IMR-90 (cell line): Measurements from ENCODE around the gene NPRL2. TPM values are rescaled to one million over a fixed set of nuclear protein-coding genes. Genes with fewer than 3 reads are reported as not detected.
A peak's percentile ranks its signal among the peaks of the same experiment; 100 is the strongest.

Source experiments
- ATAC-seq: fragments of 200-7000 bp; cut with Tn5 transposase; 2 replicates; pipeline ENCODE4 v1.9.1; 2020; ENCODE audit warnings: low read depth, mild to moderate bottlenecking, moderate library complexity
- BruUV-seq: library from RNA; stranded (reverse); fragments of 400-500 nt; replicated peaks from 2 replicates; lab custom pipeline; 2021; lab: Mats Ljungman, UMichigan
- CTCF ChIA-PET: fragments of 300-600 bp; formaldehyde crosslinking; extraction: SDS; loops from one replicate; lab custom pipeline; 2021; ENCODE audit warnings: antibody characterized with exemption; lab: Yijun Ruan, JAX
- POLR2A ChIA-PET: fragments of 300-600 bp; sonication (Branson Sonifier 250); formaldehyde crosslinking; loops from one replicate; lab custom pipeline; 2022; ENCODE audit warnings: antibody characterized with exemption; ENCODE audit not compliant: unreplicated experiment; lab: Charles Lee
- DNase-seq: peaks from one replicate; pipeline ENCODE4 v3.0.0; 2013
- H2AFZ ChIP-seq: replicated peaks from 2 replicates; pipeline ENCODE3; 2013; ENCODE audit warnings: low read length, mild to moderate bottlenecking; ENCODE audit not compliant: poor library complexity
- H2AK5ac ChIP-seq: 2 replicates; pipeline ENCODE4 v1.6.1; 2013; ENCODE audit warnings: low read depth, low read length, inconsistent platforms
- H2AK9ac ChIP-seq: replicated peaks from 2 replicates; pipeline ENCODE3; 2013; ENCODE audit warnings: mild to moderate bottlenecking, low read depth, low read length, moderate library complexity; ENCODE audit not compliant: poor library complexity
- H2BK120ac ChIP-seq: 2 replicates; pipeline ENCODE4 v1.6.1; 2013; ENCODE audit warnings: low read depth, low read length, inconsistent platforms
- H2BK15ac ChIP-seq: 3 replicates; pipeline ENCODE4 v1.6.1; 2013; ENCODE audit warnings: low read depth, low read length, inconsistent platforms
- H2BK20ac ChIP-seq: 2 replicates; pipeline ENCODE4 v1.6.1; 2013; ENCODE audit warnings: low read depth, mild to moderate bottlenecking, inconsistent platforms, low read length, moderate library complexity
- H2BK5ac ChIP-seq: 2 replicates; pipeline ENCODE4 v1.6.1; 2013; ENCODE audit warnings: mild to moderate bottlenecking, low read depth, low read length, inconsistent platforms; ENCODE audit not compliant: poor library complexity, severe bottlenecking
- H3K14ac ChIP-seq: replicated peaks from 2 replicates; pipeline ENCODE4 v1.6.1; 2013; ENCODE audit warnings: low read depth, low read length, inconsistent platforms
- H3K18ac ChIP-seq: 2 replicates; pipeline ENCODE4 v1.6.1; 2013; ENCODE audit warnings: low read depth, low read length, control low read depth
- H3K23ac ChIP-seq: 2 replicates; pipeline ENCODE4 v1.6.1; 2013; ENCODE audit warnings: low read depth, low read length, inconsistent platforms
- H3K27ac ChIP-seq: 2 replicates; pipeline ENCODE4 v1.5.1; 2013; ENCODE audit warnings: mild to moderate bottlenecking, control low read depth, low read length; ENCODE audit not compliant: insufficient read depth
- H3K27me3 ChIP-seq: 2 replicates; pipeline ENCODE4 v1.6.1; 2013; ENCODE audit warnings: low read length; ENCODE audit not compliant: control insufficient read depth, insufficient read depth
- H3K36me3 ChIP-seq: 2 replicates; pipeline ENCODE4 v1.6.1; 2013; ENCODE audit warnings: low read length, mixed read lengths; ENCODE audit not compliant: control insufficient read depth, insufficient read depth
- H3K4ac ChIP-seq: 2 replicates; pipeline ENCODE4 v1.6.1; 2013; ENCODE audit warnings: low read depth, low read length, inconsistent platforms
- H3K4me1 ChIP-seq: 2 replicates; pipeline ENCODE4 v1.6.1; 2013; ENCODE audit warnings: low read length, mixed read lengths; ENCODE audit not compliant: control insufficient read depth, insufficient read depth
- H3K4me2 ChIP-seq: 2 replicates; pipeline ENCODE4 v1.6.1; 2013; ENCODE audit warnings: low read depth, mild to moderate bottlenecking, control low read depth, low read length, moderate library complexity
- H3K4me3 ChIP-seq: 2 replicates; pipeline ENCODE4 v1.5.1; 2013; ENCODE audit warnings: low read depth, mild to moderate bottlenecking, control low read depth, low read length, moderate library complexity; ENCODE audit not compliant: insufficient read depth
- H3K56ac ChIP-seq: 2 replicates; pipeline ENCODE4 v1.6.1; 2013; ENCODE audit warnings: low read length, inconsistent platforms; ENCODE audit not compliant: insufficient read depth; ENCODE audit errors: extremely low read depth
- H3K79me1 ChIP-seq, 2 experiments: 2 replicates each; pipeline ENCODE4 v1.6.1; 2013; ENCODE audit warnings: low read length in 2 of 2, inconsistent platforms in 1 of 2, low read depth in 1 of 2
- H3K9ac ChIP-seq: 2 replicates; pipeline ENCODE4 v1.6.1; 2013; ENCODE audit warnings: low read depth, low read length, control low read depth
- H3K9me1 ChIP-seq: 2 replicates; pipeline ENCODE4 v1.6.1; 2013; ENCODE audit warnings: low read length, inconsistent platforms; ENCODE audit not compliant: insufficient read depth
- H3K9me3 ChIP-seq: 2 replicates; pipeline ENCODE4 v1.6.1; 2013; ENCODE audit warnings: low read length; ENCODE audit not compliant: control insufficient read depth, insufficient read depth
- H4K20me1 ChIP-seq: 2 replicates; pipeline ENCODE4 v1.6.1; 2013; ENCODE audit warnings: low read length, inconsistent platforms; ENCODE audit not compliant: insufficient read depth
- H4K5ac ChIP-seq: 2 replicates; pipeline ENCODE4 v1.6.1; 2013; ENCODE audit warnings: mild to moderate bottlenecking, low read depth, low read length, control low read depth
- H4K8ac ChIP-seq, 2 experiments: 2 replicates each; pipeline ENCODE4 v1.6.1; 2013; ENCODE audit warnings: low read depth in 2 of 2, low read length in 2 of 2, control low read depth in 1 of 2, inconsistent platforms in 1 of 2
- H4K91ac ChIP-seq: 2 replicates; pipeline ENCODE4 v1.6.1; 2013; ENCODE audit warnings: low read depth, low read length, inconsistent platforms; ENCODE audit not compliant: insufficient read depth
- CHD1 ChIP-seq: IDR thresholded peaks from 2 replicates; pipeline ENCODE4 v1.6.1; 2012; ENCODE audit warnings: low read depth, low read length, improper control_type of control experiment
- MAZ ChIP-seq: IDR thresholded peaks from 2 replicates; pipeline ENCODE4 v1.6.1; 2012; ENCODE audit warnings: low read depth, mild to moderate bottlenecking, low read length, improper control_type of control experiment, moderate library complexity, borderline replicate concordance
- MXI1 ChIP-seq: IDR thresholded peaks from 2 replicates; pipeline ENCODE4 v1.6.1; 2012; ENCODE audit warnings: low read depth, mild to moderate bottlenecking, low read length, moderate library complexity, borderline replicate concordance
- RAD21 ChIP-seq: IDR thresholded peaks from 2 replicates; pipeline ENCODE4 v1.6.1; 2012; ENCODE audit warnings: low read length, improper control_type of control experiment
- RFX5 ChIP-seq: IDR thresholded peaks from 2 replicates; pipeline ENCODE4 v1.8.0; 2012; ENCODE audit warnings: low read depth, mild to moderate bottlenecking, low read length, moderate library complexity
- USF2 ChIP-seq: fragments of 150-350 bp; IDR thresholded peaks from 2 replicates; pipeline ENCODE4 v1.6.1; 2017; ENCODE audit warnings: mild to moderate bottlenecking, antibody characterized with exemption, low read length, low read depth
- WGBS, 2 experiments: methylation state at CpG; one replicate each; pipeline versions ENCODE4 v1.1.5 to v1.1.7; 2013; ENCODE audit warnings: missing lambda C conversion rate in 2 of 2; ENCODE audit not compliant: insufficient read length in 1 of 2; ENCODE audit errors: extremely low coverage in 2 of 2; 5-methylcytosine and 5-hydroxymethylcytosine counted together
- dilution Hi-C: fragments of 300-500 bp; cut with HindIII; formaldehyde crosslinking; loops from one replicate; pipeline ENCODE4 v1.14.3; 2018; ENCODE audit warnings: low sequenced_read_pairs; ENCODE audit not compliant: unreplicated experiment
- in situ Hi-C: fragments of 300-500 bp; cut with MboI; formaldehyde crosslinking; loops from 3 replicates; pipeline ENCODE4 v1.14.3; 2019; ENCODE audit warnings: low sequenced_read_pairs, inconsistent platforms, mixed read lengths
- intact Hi-C: fragments of 100-400 bp; cut with micrococcal nuclease; formaldehyde crosslinking; loops from 2 replicates; pipeline ENCODE4 v1.10.0; 2022
- polyA plus RNA-seq, 3 experiments: library from polyadenylated mRNA; depleted of rRNA; stranded (reverse); fragments of >200 nt; gene quantifications; 2 replicates each; pipeline ENCODE4 v1.2.3, GENCODE V29; 2012; ENCODE audit warnings: low replicate concordance in 1 of 3
- total RNA-seq: library from RNA; depleted of rRNA; stranded (reverse); fragments of >200 nt; gene quantifications from 2 replicates; pipeline ENCODE4 v1.2.3, GENCODE V29; 2012

NPRL2 gene
- total and polyA plus RNA-seq, 2 of the 4 experiments (the other 2 are of a cell fraction), result 38.3 to 38.7 TPM

DNA sequence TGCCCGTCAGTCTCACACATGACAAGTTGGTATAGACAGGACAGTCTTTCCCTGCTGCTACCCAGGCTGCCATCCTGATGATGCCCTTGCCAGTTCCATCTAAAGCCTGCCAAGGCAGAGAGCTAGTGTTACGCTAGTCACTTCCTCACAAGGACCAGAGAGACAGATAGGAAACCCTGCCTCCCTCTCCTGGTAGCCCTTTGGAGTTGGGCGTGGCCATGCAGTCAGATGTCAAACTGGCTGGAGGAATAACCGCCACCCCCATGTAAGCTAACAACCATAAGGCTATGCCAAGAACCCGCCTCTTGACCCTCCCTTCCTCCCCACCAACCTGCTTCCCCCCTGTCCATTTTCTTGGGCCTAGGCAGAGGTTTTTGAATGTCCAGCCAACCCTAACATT is 6.0 kb upstream of the NPRL2 start:
- no peak overlapping the region for H3K18ac ChIP-seq
- H2BK20ac ChIP-seq, result no peak overlapping the region
- no peaks in the 10 kb centered on the region for H3K27me3 ChIP-seq
- H3K56ac ChIP-seq, result no peak overlapping the region
- no peak overlapping the region; the same call in 1 of the 2 replicates for H3K4me3 ChIP-seq
- H2AK5ac ChIP-seq, result no peak overlapping the region
- no peak overlapping the region for H4K91ac ChIP-seq
- peak overlapping the region; percentile 94 for H3K4me2 ChIP-seq
- dilution Hi-C loops, result no loop called here
- H2AK9ac ChIP-seq, result peak overlapping the region; percentile 8
- peaks cover 44% of the 10 kb centered on the region for H3K36me3 ChIP-seq
- H3K9me1 ChIP-seq, result peaks cover 17% of the 10 kb centered on the region
- TF ChIP-seq RFX5 (no peak), MXI1 (no peak), USF2 (no peak), CHD1 (no peak), MAZ (no peak), RAD21 (no peak)
- 88% methylated on average over 1 of the region's 5 CpGs; no CpG with 5 or more reads in 1 of the 2 experiments for WGBS, 2 experiments
- H2BK120ac ChIP-seq, result no peak overlapping the region
- H3K4ac ChIP-seq, result no peak overlapping the region
- H3K9ac ChIP-seq, result no peak overlapping the region
- H3K4me1 ChIP-seq, result peaks cover 29% of the 10 kb centered on the region
- no peak overlapping the region for H2BK15ac ChIP-seq
- no peak overlapping the region for H4K5ac ChIP-seq
- H3K27ac ChIP-seq, result no peak overlapping the region
- H4K20me1 ChIP-seq, result peaks cover 53% of the 10 kb centered on the region
- ChIA-PET POLR2A (interaction anchor here (1.0 kb wide), 1 partner anchor 212 kb away, joined by 3 read pairs; the partner anchor contains the start of gene HEMK1), CTCF (interaction anchor here (0.5 kb wide), 1 partner anchor 186 kb away, joined by 3 read pairs; no protein-coding TSS in a partner anchor)
- no peak overlapping the region for H2BK5ac ChIP-seq
- no peak for DNase-seq
- peaks cover 4 to 66% of the 10 kb centered on the region in 2 experiments for H3K79me1 ChIP-seq
- peak overlapping the region; percentile 3; the same call in 1 of the 2 replicates for H3K23ac ChIP-seq
- intact Hi-C loops, result no loop called here
- no peak for ATAC-seq
- no peak overlapping the region for H2AFZ ChIP-seq
- no peaks in the 10 kb centered on the region for H3K9me3 ChIP-seq
- no TSS peak for BruUV-seq
- in situ Hi-C loops, result no loop called here
- no peak overlapping the region for H4K8ac ChIP-seq
- H3K14ac ChIP-seq, result 0 out of 2 replicates have a peak overlapping the region, but pooled peaks have one; percentile 19
